ENCODE data around the gene DIAPH3. TPM values are rescaled to one million over a fixed set of nuclear protein-coding genes. Genes with fewer than 3 reads are reported as not detected.

DIAPH3 gene
- total RNA-seq, 2 donors from 2014 or later: 7.1 to 8.0 TPM

DNA sequence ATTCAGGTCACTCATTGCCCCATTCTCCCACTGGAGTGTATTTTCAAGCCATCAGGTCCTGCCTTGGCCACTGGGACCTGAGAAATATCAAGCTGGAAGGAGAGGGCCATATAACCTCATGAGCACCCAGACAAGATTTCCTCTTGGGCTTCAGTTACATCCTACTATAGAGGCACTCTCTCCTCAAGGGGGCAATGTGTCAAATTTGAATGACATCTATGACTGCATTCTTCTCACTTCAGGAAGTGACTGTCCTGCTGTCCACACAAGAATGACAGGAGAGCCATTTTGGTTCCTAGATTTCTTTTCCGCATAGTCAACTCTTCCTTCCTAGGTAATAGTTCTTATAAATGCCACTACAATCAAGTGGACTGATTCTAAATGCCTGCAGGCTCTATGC, 416.2 kb downstream of the DIAPH3 start:
- H3K36me3 ChIP-seq: no peaks in the 10 kb centered on the region
- DNase-seq (ENCODE audit: low spot score): no peak

DNA sequence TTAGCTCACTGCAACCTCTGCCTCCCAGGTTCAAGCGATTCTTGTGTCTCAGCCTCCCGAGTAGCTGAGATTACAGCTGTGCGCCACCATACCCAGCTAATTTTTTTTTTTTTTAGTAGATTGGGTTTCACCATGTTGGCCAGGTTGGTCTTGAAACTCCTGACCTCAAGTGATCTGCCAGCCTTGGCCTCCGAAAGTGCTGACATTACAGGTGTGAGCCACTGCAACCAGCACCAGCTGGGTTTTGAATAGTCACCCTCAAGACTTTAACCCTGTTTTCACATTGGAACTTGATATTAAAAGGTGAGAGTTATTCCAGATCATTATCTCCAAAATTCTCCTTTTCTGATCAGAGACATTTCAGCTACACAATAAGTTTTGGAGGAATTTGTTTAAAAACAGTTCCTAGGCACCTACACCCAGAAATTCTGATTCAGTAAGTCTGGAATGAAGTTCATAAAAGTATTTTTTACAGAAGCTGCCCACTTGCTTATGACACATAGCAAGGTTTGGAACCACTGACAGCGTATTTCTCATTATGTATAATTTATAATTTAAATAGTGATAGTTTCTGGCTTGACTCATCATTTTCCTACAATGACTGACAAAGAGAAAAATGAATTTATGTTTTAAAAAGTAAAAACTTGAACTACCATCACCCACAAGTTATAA, 417.3 kb downstream of the DIAPH3 start:
- H3K9me3 ChIP-seq: no peaks in the 10 kb centered on the region
- no peak overlapping the region for H3K4me3 ChIP-seq
- no peaks in the 10 kb centered on the region for H3K36me3 ChIP-seq
- TF ChIP-seq, protein P1, sequence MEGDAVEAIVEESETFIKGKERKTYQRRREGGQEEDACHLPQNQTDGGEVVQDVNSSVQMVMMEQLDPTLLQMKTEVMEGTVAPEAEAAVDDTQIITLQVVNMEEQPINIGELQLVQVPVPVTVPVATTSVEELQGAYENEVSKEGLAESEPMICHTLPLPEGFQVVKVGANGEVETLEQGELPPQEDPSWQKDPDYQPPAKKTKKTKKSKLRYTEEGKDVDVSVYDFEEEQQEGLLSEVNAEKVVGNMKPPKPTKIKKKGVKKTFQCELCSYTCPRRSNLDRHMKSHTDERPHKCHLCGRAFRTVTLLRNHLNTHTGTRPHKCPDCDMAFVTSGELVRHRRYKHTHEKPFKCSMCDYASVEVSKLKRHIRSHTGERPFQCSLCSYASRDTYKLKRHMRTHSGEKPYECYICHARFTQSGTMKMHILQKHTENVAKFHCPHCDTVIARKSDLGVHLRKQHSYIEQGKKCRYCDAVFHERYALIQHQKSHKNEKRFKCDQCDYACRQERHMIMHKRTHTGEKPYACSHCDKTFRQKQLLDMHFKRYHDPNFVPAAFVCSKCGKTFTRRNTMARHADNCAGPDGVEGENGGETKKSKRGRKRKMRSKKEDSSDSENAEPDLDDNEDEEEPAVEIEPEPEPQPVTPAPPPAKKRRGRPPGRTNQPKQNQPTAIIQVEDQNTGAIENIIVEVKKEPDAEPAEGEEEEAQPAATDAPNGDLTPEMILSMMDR (IDR thresholded peaks at IDR 0.05): no peak
- no peak overlapping the region for H3K27ac ChIP-seq
- DNase-seq (ENCODE audit: low spot score) (no peak), ATAC-seq (ENCODE audit: insufficient number of reproducible peaks, low FRiP score, low read depth) (no peak)
- no peaks in the 10 kb centered on the region for H3K27me3 ChIP-seq (replicated peaks; ENCODE audit: insufficient read depth)
- peaks cover 0 to 12% of the 10 kb centered on the region in 2 donors for H3K4me1 ChIP-seq (ENCODE audit: control insufficient read depth in 1 of 2, low read depth in 2 of 2)

More for the DNA sequence above, 416.2 kb downstream of the DIAPH3 start:
- Histone ChIP-seq H3K27me3 (replicated peaks; ENCODE audit: insufficient read depth) (no peaks in the 10 kb centered on the region), H3K4me3 (no peak overlapping the region), H3K27ac (no peak overlapping the region), H3K4me1 (ENCODE audit: control insufficient read depth in 1 of 2, low read depth in 2 of 2) (peaks cover 0 to 13% of the 10 kb centered on the region in 2 donors), H3K9me3 (no peaks in the 10 kb centered on the region)
- ATAC-seq (ENCODE audit: insufficient number of reproducible peaks, low FRiP score, low read depth): no peak
- TF ChIP-seq, protein P1 (IDR thresholded peaks at IDR 0.05): no peak

DNA sequence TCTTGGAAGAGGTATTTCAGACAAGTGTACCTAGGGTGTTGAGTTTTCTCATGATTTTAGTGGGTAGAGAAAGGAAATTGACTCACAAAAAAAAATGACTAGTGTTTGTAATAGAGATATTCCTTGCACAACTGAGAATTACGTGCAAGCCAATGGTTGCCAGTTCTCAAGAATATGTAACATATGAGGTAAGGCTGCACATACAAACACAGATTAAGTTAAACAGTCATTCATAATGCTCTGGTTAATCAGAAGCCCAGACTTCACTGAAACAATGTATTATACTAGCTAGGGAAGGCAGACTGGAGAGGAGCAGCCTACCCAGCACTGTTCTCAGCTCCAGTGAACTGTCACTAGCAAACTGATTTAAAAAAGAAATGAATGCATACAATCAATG, 418.3 kb downstream of the DIAPH3 start:
- Histone ChIP-seq H3K4me3 (no peak overlapping the region), H3K27me3 (replicated peaks; ENCODE audit: insufficient read depth) (no peaks in the 10 kb centered on the region), H3K9me3 (no peaks in the 10 kb centered on the region), H3K27ac (no peak overlapping the region), H3K4me1 (ENCODE audit: control insufficient read depth in 1 of 2, low read depth in 2 of 2) (peaks cover 0 to 2% of the 10 kb centered on the region in 2 donors), H3K36me3 (no peaks in the 10 kb centered on the region)
- TF ChIP-seq, protein P1 (IDR thresholded peaks at IDR 0.05): no peak
- ATAC-seq (ENCODE audit: insufficient number of reproducible peaks, low FRiP score, low read depth) (no peak), DNase-seq (ENCODE audit: low spot score) (no peak)

DNA sequence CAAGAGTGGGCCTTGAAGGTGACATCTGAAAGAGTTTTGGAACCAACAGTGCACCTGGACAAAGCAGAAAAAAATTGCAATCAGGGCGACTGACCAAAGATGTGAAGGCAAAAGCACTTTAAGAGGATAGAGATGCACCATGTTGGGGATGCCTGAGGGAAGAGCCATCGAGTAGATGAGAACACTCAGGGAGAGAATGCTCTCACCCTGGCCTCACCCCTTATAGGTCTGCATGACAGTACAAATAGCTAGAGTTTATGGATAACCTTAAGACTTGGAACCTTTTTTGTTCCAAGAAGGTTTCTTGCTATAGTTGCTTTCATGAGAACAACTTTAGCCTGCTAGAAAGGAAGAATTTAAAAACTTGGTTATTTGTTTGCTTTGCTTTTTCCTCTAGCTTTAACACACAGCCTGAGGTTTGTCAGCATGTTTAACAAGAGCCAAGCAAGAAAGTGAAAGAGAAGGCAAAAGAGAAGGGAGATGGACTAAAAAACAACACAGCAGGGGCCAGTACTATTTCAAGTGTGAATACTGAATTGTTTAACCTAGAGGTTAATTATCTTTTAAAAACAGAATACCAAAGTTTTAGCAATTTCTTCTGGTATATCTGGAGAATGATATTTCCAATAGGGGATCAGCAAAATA, 418.9 kb downstream of the DIAPH3 start:
- no peaks in the 10 kb centered on the region for H3K36me3 ChIP-seq
- no peaks in the 10 kb centered on the region for H3K9me3 ChIP-seq
- H3K27ac ChIP-seq: no peak overlapping the region
- H3K4me3 ChIP-seq: no peak overlapping the region
- DNase-seq (ENCODE audit: low spot score): no peak
- H3K27me3 ChIP-seq (replicated peaks; ENCODE audit: insufficient read depth): no peaks in the 10 kb centered on the region
- TF ChIP-seq, protein P1 (IDR thresholded peaks at IDR 0.05): no peak
- no peak for ATAC-seq (ENCODE audit: insufficient number of reproducible peaks, low FRiP score, low read depth)
- no peaks in the 10 kb centered on the region for H3K4me1 ChIP-seq (ENCODE audit: control insufficient read depth in 1 of 2, low read depth in 2 of 2)

DNA sequence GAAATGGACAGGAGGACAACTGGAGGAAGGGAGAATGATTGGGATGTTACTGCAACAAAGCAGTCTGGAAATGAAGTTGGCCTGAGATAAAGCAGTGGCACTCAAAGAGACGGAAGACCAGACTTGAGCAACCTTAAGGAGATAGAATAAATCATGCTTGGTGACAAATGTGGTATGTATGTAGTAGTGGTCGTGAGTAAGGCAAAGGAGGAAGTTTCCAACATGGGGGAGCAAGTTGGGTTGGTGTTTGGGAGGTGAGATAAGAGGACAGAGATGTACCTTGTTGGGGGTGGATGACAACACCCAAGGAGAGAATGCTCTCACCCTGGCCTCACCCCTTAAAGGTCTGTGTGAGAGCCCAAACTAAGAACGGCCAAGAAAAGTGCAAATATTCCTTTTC, 420.5 kb downstream of the DIAPH3 start:
- Histone ChIP-seq H3K4me1 (ENCODE audit: control insufficient read depth in 1 of 2, low read depth in 2 of 2) (no peaks in the 10 kb centered on the region), H3K27ac (no peak overlapping the region), H3K9me3 (no peaks in the 10 kb centered on the region), H3K4me3 (no peak overlapping the region), H3K27me3 (replicated peaks; ENCODE audit: insufficient read depth) (no peaks in the 10 kb centered on the region), H3K36me3 (no peaks in the 10 kb centered on the region)
- DNase-seq (ENCODE audit: low spot score) (no peak), ATAC-seq (ENCODE audit: insufficient number of reproducible peaks, low FRiP score, low read depth) (no peak)
- TF ChIP-seq, protein P1 (IDR thresholded peaks at IDR 0.05): no peak

All from thoracic aorta (tissue), 2 donors.